ENCODE data around the gene TMEM140. TPM values are rescaled to one million over a fixed set of nuclear protein-coding genes. Genes with fewer than 3 reads are reported as not detected.
"Not testable (repeated sequence)": the region's sequence is repeated elsewhere in the genome, so short reads cannot be mapped to it uniquely, and the experiment has no call there.

The TMEM140 gene
- total RNA-seq, 2 donors from 2014 or later = not detected

DNA sequence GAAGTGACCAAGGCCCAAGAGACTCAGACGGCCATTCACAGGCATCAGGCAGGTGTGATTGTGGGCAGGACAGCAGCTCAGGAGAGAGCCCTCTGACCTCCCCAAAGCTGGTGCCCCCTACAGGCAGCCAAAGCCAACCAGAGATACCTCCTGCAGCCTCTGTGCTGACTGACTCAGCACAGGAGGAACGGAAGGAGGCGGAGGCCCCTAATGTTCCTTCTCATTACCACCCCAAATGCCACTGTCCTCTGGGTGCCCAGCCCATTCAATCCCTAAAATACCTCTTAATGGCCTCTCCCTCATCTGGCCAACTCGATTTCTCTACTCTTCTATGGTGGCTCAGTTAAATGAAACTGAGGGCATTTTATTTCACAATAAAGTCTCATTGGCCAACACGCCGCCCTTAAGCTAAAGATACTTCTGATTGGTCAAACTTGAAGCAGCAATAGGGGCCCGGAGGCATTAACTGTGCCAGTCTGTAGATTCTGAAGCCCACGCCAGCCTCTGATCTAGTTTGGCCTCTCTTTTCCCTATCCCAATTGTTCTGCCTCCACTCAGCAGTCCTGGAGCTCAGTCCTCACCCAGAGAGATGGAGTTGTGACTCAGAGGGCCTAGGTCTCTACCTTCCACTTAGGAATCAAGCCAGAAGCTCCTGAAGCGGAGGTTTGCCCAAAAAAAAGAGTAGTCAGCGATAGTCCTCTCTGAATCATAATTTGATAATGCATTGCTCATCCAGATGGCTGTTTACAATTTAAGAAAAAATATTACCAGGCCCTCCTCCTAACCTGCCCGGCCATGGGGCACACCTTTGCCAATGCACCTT is 21.5 kb downstream of the TMEM140 start:
- no peak overlapping the region for H3K27ac ChIP-seq (ENCODE audit: low read depth, low read length)
- TF ChIP-seq, protein P1, sequence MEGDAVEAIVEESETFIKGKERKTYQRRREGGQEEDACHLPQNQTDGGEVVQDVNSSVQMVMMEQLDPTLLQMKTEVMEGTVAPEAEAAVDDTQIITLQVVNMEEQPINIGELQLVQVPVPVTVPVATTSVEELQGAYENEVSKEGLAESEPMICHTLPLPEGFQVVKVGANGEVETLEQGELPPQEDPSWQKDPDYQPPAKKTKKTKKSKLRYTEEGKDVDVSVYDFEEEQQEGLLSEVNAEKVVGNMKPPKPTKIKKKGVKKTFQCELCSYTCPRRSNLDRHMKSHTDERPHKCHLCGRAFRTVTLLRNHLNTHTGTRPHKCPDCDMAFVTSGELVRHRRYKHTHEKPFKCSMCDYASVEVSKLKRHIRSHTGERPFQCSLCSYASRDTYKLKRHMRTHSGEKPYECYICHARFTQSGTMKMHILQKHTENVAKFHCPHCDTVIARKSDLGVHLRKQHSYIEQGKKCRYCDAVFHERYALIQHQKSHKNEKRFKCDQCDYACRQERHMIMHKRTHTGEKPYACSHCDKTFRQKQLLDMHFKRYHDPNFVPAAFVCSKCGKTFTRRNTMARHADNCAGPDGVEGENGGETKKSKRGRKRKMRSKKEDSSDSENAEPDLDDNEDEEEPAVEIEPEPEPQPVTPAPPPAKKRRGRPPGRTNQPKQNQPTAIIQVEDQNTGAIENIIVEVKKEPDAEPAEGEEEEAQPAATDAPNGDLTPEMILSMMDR (conservative IDR thresholded peaks at IDR 0.05) = peak; percentile 84
- DNase-seq = peak; percentile 90
- Mint-ChIP-seq H3K4me3 (peak overlapping the region; percentile 76), H3K27me3 (ENCODE audit: insufficient read depth) (no peaks in the 10 kb centered on the region), H3K36me3 (ENCODE audit: low read depth) (peaks cover 48% of the 10 kb centered on the region), H3K9me3 (no peaks in the 10 kb centered on the region), H3K27ac (peak overlapping the region; percentile 90), H3K4me1 (peaks cover 11% of the 10 kb centered on the region)
- H3K4me3 ChIP-seq (ENCODE audit: low read length) = peak overlapping the region; percentile 90
- WGBS, 2 experiments (ENCODE audit: insufficient coverage in 1 of 2, insufficient read length in 1 of 2) = 74 to 75% methylated on average over 9 to 11 of the region's 11 CpGs
- H3K27me3 ChIP-seq (ENCODE audit: control insufficient read depth, insufficient read depth, low read length, poor library complexity, severe bottlenecking) = no peaks in the 10 kb centered on the region
- peaks cover 40% of the 10 kb centered on the region for H3K36me3 ChIP-seq (ENCODE audit: control insufficient read depth, insufficient read depth, low read length)
- H3K4me1 ChIP-seq (ENCODE audit: control insufficient read depth, insufficient read depth, low read length) = no peaks in the 10 kb centered on the region
- H3K9me3 ChIP-seq (ENCODE audit: control insufficient read depth, low read length) = no peaks in the 10 kb centered on the region
- H3K9ac ChIP-seq (ENCODE audit: extremely low read depth, low read length, poor library complexity, severe bottlenecking) = peak overlapping the region; percentile 76

- TF ChIP-seq, protein P1 (conservative IDR thresholded peaks at IDR 0.05) = no peak
- Mint-ChIP-seq H3K36me3 (ENCODE audit: low read depth) (peaks cover 44% of the 10 kb centered on the region), H3K9me3 (no peaks in the 10 kb centered on the region), H3K4me1 (peaks cover 11% of the 10 kb centered on the region), H3K4me3 (peak overlapping the region; percentile 76), H3K27me3 (ENCODE audit: insufficient read depth) (no peaks in the 10 kb centered on the region), H3K27ac (peak overlapping the region; percentile 90)
- 3 to 6% methylated on average over 9 to 17 of the region's 17 CpGs for WGBS, 2 experiments (ENCODE audit: insufficient coverage in 1 of 2, insufficient read length in 1 of 2)
- peaks cover 36% of the 10 kb centered on the region for H3K36me3 ChIP-seq (ENCODE audit: control insufficient read depth, insufficient read depth, low read length)
- H3K27me3 ChIP-seq (ENCODE audit: control insufficient read depth, insufficient read depth, low read length, poor library complexity, severe bottlenecking) = no peaks in the 10 kb centered on the region
- peak overlapping the region; percentile 76 for H3K9ac ChIP-seq (ENCODE audit: extremely low read depth, low read length, poor library complexity, severe bottlenecking)
- peak overlapping the region; percentile 90 for H3K4me3 ChIP-seq (ENCODE audit: low read length)
- H3K9me3 ChIP-seq (ENCODE audit: control insufficient read depth, low read length) = no peaks in the 10 kb centered on the region
- peak overlapping the region; percentile 91 for H3K27ac ChIP-seq (ENCODE audit: low read depth, low read length)
- no peak for DNase-seq
- H3K4me1 ChIP-seq (ENCODE audit: control insufficient read depth, insufficient read depth, low read length) = no peaks in the 10 kb centered on the region
Measured at GRCh38 chr7:135169964-135170273, 22.0 kb downstream of the TMEM140 start.

DNA sequence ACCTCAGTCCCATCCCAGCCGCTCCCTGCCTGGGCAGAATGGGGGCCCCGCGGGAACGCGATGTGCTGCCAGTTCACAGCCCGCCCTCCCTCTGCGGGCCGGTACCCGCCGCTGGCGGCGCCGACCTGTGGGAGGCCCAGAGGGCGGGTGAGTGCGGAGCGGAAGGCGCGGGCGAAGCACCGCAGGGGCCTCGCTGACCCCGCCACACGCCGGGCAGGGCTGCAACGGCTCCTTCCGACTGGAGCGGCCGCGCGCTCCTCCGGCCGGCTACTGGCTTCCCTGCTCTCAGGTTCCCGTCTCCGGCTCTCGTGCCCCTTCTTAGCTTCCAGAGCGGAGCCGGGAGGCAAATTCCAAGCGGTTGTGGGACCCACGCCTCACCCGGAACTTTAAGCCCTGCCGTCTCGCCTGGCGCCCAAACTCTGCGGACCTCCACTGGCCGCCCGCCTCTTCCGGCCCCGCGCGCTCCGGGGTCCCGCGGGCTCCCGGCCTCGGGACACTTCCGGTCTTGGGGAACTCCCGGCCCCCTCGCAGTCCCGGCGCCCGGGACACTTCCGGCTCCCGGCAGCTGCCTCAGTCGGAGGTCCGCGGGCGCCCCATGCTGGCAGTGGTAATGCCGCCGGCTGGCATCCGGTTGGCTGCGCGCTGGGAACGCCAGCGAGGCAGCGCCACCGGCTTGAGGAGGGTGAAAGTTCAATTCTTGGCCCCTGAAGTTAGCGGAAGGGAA is 22.6 kb downstream of the TMEM140 start, which contains the start of gene CYREN:
TSS of gene CYREN (minus strand) at position 434 of the 724 bp plus-strand sequence. CDS start 1,785 bp downstream, outside the sequence.
- H3K9me3 ChIP-seq (ENCODE audit: control insufficient read depth, low read length) = no peaks in the 10 kb centered on the region
- peak within 1 kb of the TSS; percentile 76 for H3K9ac ChIP-seq (ENCODE audit: extremely low read depth, low read length, poor library complexity, severe bottlenecking)
- 0% methylated on average over 8 to 77 of the region's 77 CpGs for WGBS, 2 experiments (ENCODE audit: insufficient coverage in 1 of 2, insufficient read length in 1 of 2)
- H3K36me3 ChIP-seq (ENCODE audit: control insufficient read depth, insufficient read depth, low read length) = peaks cover 33% of the 10 kb centered on the region
- peaks cover 11% of the 10 kb centered on the region for H3K4me1 Mint-ChIP-seq
- H3K27me3 ChIP-seq (ENCODE audit: control insufficient read depth, insufficient read depth, low read length, poor library complexity, severe bottlenecking) = no peaks in the 10 kb centered on the region
- no peaks in the 10 kb centered on the region for H3K9me3 Mint-ChIP-seq
- H3K27ac ChIP-seq (ENCODE audit: low read depth, low read length) = peak within 1 kb of the TSS; percentile 91
- H3K4me3 Mint-ChIP-seq = peak within 1 kb of the TSS; percentile 76
- peak; percentile 95 for DNase-seq
- TF ChIP-seq, protein P1 (conservative IDR thresholded peaks at IDR 0.05) = peak; percentile 56
- peak within 1 kb of the TSS; percentile 91 for H3K27ac Mint-ChIP-seq
- H3K4me1 ChIP-seq (ENCODE audit: control insufficient read depth, insufficient read depth, low read length) = no peaks in the 10 kb centered on the region
- H3K4me3 ChIP-seq (ENCODE audit: low read length) = peak within 1 kb of the TSS; percentile 90
- peaks cover 39% of the 10 kb centered on the region for H3K36me3 Mint-ChIP-seq (ENCODE audit: low read depth)
- H3K27me3 Mint-ChIP-seq (ENCODE audit: insufficient read depth) = no peaks in the 10 kb centered on the region

- H3K9me3 Mint-ChIP-seq; H3K27me3 ChIP-seq (ENCODE audit: control insufficient read depth, insufficient read depth, low read length, poor library complexity, severe bottlenecking); H3K27me3 Mint-ChIP-seq (ENCODE audit: insufficient read depth); H3K4me1 ChIP-seq (ENCODE audit: control insufficient read depth, insufficient read depth, low read length); H3K9me3 ChIP-seq (ENCODE audit: control insufficient read depth, low read length); DNase-seq: not testable (repeated sequence)
- H3K27ac ChIP-seq (ENCODE audit: low read depth, low read length) = peak overlapping the region; percentile 91
- Mint-ChIP-seq H3K4me3 (peak overlapping the region; percentile 76), H3K4me1 (peaks cover 11% of the 10 kb centered on the region), H3K36me3 (ENCODE audit: low read depth) (peaks cover 33% of the 10 kb centered on the region), H3K27ac (peak overlapping the region; percentile 91)
- peak overlapping the region; percentile 76 for H3K9ac ChIP-seq (ENCODE audit: extremely low read depth, low read length, poor library complexity, severe bottlenecking)
- WGBS, 2 experiments (ENCODE audit: insufficient coverage in 1 of 2, insufficient read length in 1 of 2) = 35 to 83% methylated on average over 1 to 11 of the region's 12 CpGs
- peaks cover 27% of the 10 kb centered on the region for H3K36me3 ChIP-seq (ENCODE audit: control insufficient read depth, insufficient read depth, low read length)
- peak overlapping the region; percentile 90 for H3K4me3 ChIP-seq (ENCODE audit: low read length)
Measured at GRCh38 chr7:135170998-135171481, 23.2 kb downstream of the TMEM140 start.
